ENCODE results near the gene MAP2. TPM values are rescaled to one million over a fixed set of nuclear protein-coding genes. Genes with fewer than 3 reads are reported as not detected.
A peak's percentile ranks its signal among the peaks of the same experiment; 100 is the strongest.

The MAP2 gene
- total and polyA plus RNA-seq, 2 donors (not counting 1 experiment from before 2014, with no cell fraction given) = 51.0 to 60.1 TPM

- no peaks in the 10 kb centered on the region for H3K79me2 ChIP-seq (ENCODE audit: control insufficient read depth, insufficient read depth, low read length)
- no peak for DNase-seq (ENCODE audit: low read depth in 2 of 2)
- no peaks in the 10 kb centered on the region for H3K9me3 ChIP-seq (ENCODE audit: control insufficient read depth, insufficient read depth, low read depth, low read length)
- H2AFZ ChIP-seq (ENCODE audit: low read length) = no peak overlapping the region
- no peak overlapping the region for H3K9ac ChIP-seq (ENCODE audit: insufficient read depth, low read length)
- no peak overlapping the region for H3K27ac ChIP-seq (ENCODE audit: insufficient read depth, low read length)
- no peak overlapping the region for H3K4me3 ChIP-seq (replicated peaks in 1 of 4; ENCODE audit: control extremely low read depth in 1 of 4, insufficient read depth in 1 of 4, low read depth in 3 of 4, low read length in 4 of 4)
- no peaks in the 10 kb centered on the region for H4K20me1 ChIP-seq (ENCODE audit: control insufficient read depth, extremely low read depth, insufficient read depth, low read length)
- H3K4me2 ChIP-seq (ENCODE audit: extremely low read depth, insufficient read depth, low read length) = no peak overlapping the region
- H3K27me3 ChIP-seq (ENCODE audit: control insufficient read depth, insufficient read depth, low read length) = no peaks in the 10 kb centered on the region
- no peak for TF ChIP-seq EZH2 (IDR thresholded peaks at IDR 0.05; ENCODE audit: low read length, missing control alignments)
- TF ChIP-seq, protein P1, sequence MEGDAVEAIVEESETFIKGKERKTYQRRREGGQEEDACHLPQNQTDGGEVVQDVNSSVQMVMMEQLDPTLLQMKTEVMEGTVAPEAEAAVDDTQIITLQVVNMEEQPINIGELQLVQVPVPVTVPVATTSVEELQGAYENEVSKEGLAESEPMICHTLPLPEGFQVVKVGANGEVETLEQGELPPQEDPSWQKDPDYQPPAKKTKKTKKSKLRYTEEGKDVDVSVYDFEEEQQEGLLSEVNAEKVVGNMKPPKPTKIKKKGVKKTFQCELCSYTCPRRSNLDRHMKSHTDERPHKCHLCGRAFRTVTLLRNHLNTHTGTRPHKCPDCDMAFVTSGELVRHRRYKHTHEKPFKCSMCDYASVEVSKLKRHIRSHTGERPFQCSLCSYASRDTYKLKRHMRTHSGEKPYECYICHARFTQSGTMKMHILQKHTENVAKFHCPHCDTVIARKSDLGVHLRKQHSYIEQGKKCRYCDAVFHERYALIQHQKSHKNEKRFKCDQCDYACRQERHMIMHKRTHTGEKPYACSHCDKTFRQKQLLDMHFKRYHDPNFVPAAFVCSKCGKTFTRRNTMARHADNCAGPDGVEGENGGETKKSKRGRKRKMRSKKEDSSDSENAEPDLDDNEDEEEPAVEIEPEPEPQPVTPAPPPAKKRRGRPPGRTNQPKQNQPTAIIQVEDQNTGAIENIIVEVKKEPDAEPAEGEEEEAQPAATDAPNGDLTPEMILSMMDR (conservative IDR thresholded peaks at IDR 0.05 in 1 of 2, IDR thresholded peaks at IDR 0.05 in 1 of 2; ENCODE audit: low read depth in 1 of 2, low read length in 2 of 2) = no peak
- no peaks in the 10 kb centered on the region for H3K4me1 ChIP-seq (ENCODE audit: control insufficient read depth, extremely low read depth, insufficient read depth, low read length)
- no peaks in the 10 kb centered on the region for H3K36me3 ChIP-seq (ENCODE audit: control insufficient read depth, insufficient read depth, low read length)
These were observed 343.5 kb downstream of the MAP2 start for GRCh38 chr2:209767316-209767715.

GRCh38 chr2:209768557-209768956 is 344.7 kb downstream of the MAP2 start:
- H3K27me3 ChIP-seq (ENCODE audit: control insufficient read depth, insufficient read depth, low read length) = no peaks in the 10 kb centered on the region
- H3K4me1 ChIP-seq (ENCODE audit: control insufficient read depth, extremely low read depth, insufficient read depth, low read length) = no peaks in the 10 kb centered on the region
- H3K4me3 ChIP-seq (replicated peaks in 1 of 4; ENCODE audit: control extremely low read depth in 1 of 4, insufficient read depth in 1 of 4, low read depth in 3 of 4, low read length in 4 of 4) = no peak overlapping the region
- no peaks in the 10 kb centered on the region for H3K79me2 ChIP-seq (ENCODE audit: control insufficient read depth, insufficient read depth, low read length)
- H3K4me2 ChIP-seq (ENCODE audit: extremely low read depth, insufficient read depth, low read length) = no peak overlapping the region
- H3K36me3 ChIP-seq (ENCODE audit: control insufficient read depth, insufficient read depth, low read length) = no peaks in the 10 kb centered on the region
- no peak overlapping the region for H3K27ac ChIP-seq (ENCODE audit: insufficient read depth, low read length)
- no peak for DNase-seq (ENCODE audit: low read depth in 2 of 2)
- H3K9ac ChIP-seq (ENCODE audit: insufficient read depth, low read length) = no peak overlapping the region
- H2AFZ ChIP-seq (ENCODE audit: low read length) = no peak overlapping the region
- TF ChIP-seq EZH2 (IDR thresholded peaks at IDR 0.05; ENCODE audit: low read length, missing control alignments) = no peak
- no peaks in the 10 kb centered on the region for H4K20me1 ChIP-seq (ENCODE audit: control insufficient read depth, extremely low read depth, insufficient read depth, low read length)
- no peaks in the 10 kb centered on the region for H3K9me3 ChIP-seq (ENCODE audit: control insufficient read depth, insufficient read depth, low read depth, low read length)

DNA sequence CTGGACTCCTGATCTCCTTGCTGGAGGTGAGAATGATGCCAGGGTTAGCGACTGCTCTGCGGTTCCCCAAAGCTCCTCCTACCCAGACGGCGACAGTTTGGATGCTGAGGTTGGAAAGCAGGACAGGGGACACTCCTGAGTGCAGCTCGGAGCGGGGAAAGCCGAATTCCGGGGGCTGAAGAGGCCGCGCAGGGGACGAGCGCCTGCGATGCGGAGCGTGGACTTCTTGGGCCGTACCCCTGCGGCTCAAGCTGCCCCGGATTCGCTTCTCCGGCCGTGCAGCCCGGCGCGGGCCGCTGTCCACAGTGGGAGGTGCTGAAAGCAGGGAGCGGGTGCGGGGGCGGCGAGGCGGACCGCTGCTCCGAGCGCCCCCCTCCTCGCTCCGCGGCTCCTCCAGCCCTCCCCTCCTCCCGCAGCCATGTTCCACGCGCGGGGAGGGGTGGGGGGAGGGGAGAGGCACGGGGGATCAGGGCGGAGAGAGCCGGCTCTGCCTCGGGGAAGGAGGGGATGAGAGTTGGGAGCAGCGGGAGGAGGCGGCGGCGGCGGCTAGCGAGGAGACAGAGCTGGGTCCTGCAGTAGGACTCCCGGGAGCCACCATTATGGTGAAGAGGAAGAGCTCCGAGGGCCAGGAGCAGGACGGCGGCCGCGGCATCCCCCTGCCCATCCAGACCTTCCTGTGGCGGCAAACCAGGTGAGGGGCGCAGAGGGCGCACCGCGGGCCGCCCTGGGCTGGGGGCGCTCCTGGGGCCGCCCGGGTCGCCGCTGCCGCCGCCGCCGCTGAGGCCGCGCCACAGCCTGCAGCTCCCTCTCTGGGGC is 347.8 kb downstream of the MAP2 start, which contains the start of gene UNC80:
TSS of gene UNC80 (plus strand) at position 359 of the 816 bp plus-strand sequence. CDS start at position 600, 241 bp downstream.
- Histone ChIP-seq H3K36me3 (ENCODE audit: control insufficient read depth, insufficient read depth, low read length) (no peaks in the 10 kb centered on the region), H3K27me3 (ENCODE audit: control insufficient read depth, insufficient read depth, low read length) (no peaks in the 10 kb centered on the region), H3K9ac (ENCODE audit: insufficient read depth, low read length) (no peak within 1 kb of the TSS), H2AFZ (ENCODE audit: low read length) (peak within 1 kb of the TSS; percentile 35), H3K27ac (ENCODE audit: insufficient read depth, low read length) (no peak within 1 kb of the TSS), H3K4me1 (ENCODE audit: control insufficient read depth, extremely low read depth, insufficient read depth, low read length) (no peaks in the 10 kb centered on the region), H3K9me3 (ENCODE audit: control insufficient read depth, insufficient read depth, low read depth, low read length) (no peaks in the 10 kb centered on the region), H3K79me2 (ENCODE audit: control insufficient read depth, insufficient read depth, low read length) (no peaks in the 10 kb centered on the region), H4K20me1 (ENCODE audit: control insufficient read depth, extremely low read depth, insufficient read depth, low read length) (no peaks in the 10 kb centered on the region), H3K4me2 (ENCODE audit: extremely low read depth, insufficient read depth, low read length) (peak within 1 kb of the TSS; percentile 93), H3K4me3 (replicated peaks in 1 of 4; ENCODE audit: control extremely low read depth in 1 of 4, insufficient read depth in 1 of 4, low read depth in 3 of 4, low read length in 4 of 4) (peak within 1 kb of the TSS in 2 of 4 experiments; percentile 23 to 49)
- TF ChIP-seq, protein P1 (conservative IDR thresholded peaks at IDR 0.05 in 1 of 2, IDR thresholded peaks at IDR 0.05 in 1 of 2; ENCODE audit: low read depth in 1 of 2, low read length in 2 of 2) = no peak
- TF ChIP-seq EZH2 (IDR thresholded peaks at IDR 0.05; ENCODE audit: low read length, missing control alignments) = no peak
- DNase-seq (ENCODE audit: low read depth in 2 of 2) = peak; percentile 59 to 72
